ENCODE measurements around the gene PGLYRP1.

The PGLYRP1 gene

GRCh38 chr19:45999653-46000121, 23.2 kb downstream of the PGLYRP1 start:
- no peak for DNase-seq

- no peak for DNase-seq
Measured at GRCh38 chr19:45998834-45999233, 24.0 kb downstream of the PGLYRP1 start.

- DNase-seq, result no peak
Measured at GRCh38 chr19:45996933-45997332, 25.9 kb downstream of the PGLYRP1 start.

GRCh38 chr19:45995715-45996385, 27.0 kb downstream of the PGLYRP1 start:
- DNase-seq, result no peak

GRCh38 chr19:45994998-45995714, 27.7 kb downstream of the PGLYRP1 start, which contains the start of gene CCDC61:
Gene CCDC61, plus strand, starts transcription at chr19:45995467. Its CDS starts 7,552 bp downstream, at chr19:46003019.
- DNase-seq, result peak; percentile 95

- no peak for DNase-seq
Measured at GRCh38 chr19:45994456-45994997, 28.3 kb downstream of the PGLYRP1 start.

- no peak for DNase-seq
Measured at GRCh38 chr19:45990113-45990728, 32.6 kb downstream of the PGLYRP1 start.

GRCh38 chr19:45985321-45985720, 37.5 kb downstream of the PGLYRP1 start:
- DNase-seq, result no peak

GRCh38 chr19:45981350-45981749, 41.5 kb downstream of the PGLYRP1 start:
- no peak for DNase-seq

- no peak for DNase-seq
Measured at GRCh38 chr19:45978156-45978555, 44.7 kb downstream of the PGLYRP1 start.

GRCh38 chr19:45976178-45976577, 46.7 kb downstream of the PGLYRP1 start:
- no peak for DNase-seq

GRCh38 chr19:45975306-45976070, 47.4 kb downstream of the PGLYRP1 start:
- peak; percentile 33 for DNase-seq

- DNase-seq, result peak; percentile 11
Measured at GRCh38 chr19:45973553-45974338, 49.1 kb downstream of the PGLYRP1 start, which contains the start of gene NOVA2. Gene NOVA2, minus strand, starts transcription at chr19:45973865. Its CDS starts 514 bp downstream, at chr19:45973351.

GRCh38 chr19:45972947-45973540, 49.8 kb downstream of the PGLYRP1 start:
- DNase-seq, result no peak

GRCh38 chr19:45972081-45972946, 50.5 kb downstream of the PGLYRP1 start:
- DNase-seq, result no peak

- no peak for DNase-seq
Measured at GRCh38 chr19:45971260-45971902, 51.5 kb downstream of the PGLYRP1 start.

- no peak for DNase-seq
Measured at GRCh38 chr19:45969676-45970075, 53.2 kb downstream of the PGLYRP1 start.
